GM21367 (cell line): ENCODE measurements around the gene FKTN.
A peak's percentile ranks its signal among the peaks of the same experiment; 100 is the strongest.

Source experiments
- ATAC-seq: cut with Tn5 transposase; IDR thresholded peaks from one replicate; pipeline ENCODE4 v1.9.1; 2021; ENCODE audit not compliant: unreplicated experiment

Gene FKTN

GRCh38 chr9:105632807-105633206, 74.9 kb downstream of the FKTN start:
- ATAC-seq, result no peak

- ATAC-seq, result no peak
Observed at GRCh38 chr9:105633411-105633810, 75.5 kb downstream of the FKTN start.

- no peak for ATAC-seq
Observed at GRCh38 chr9:105636331-105636730, 78.4 kb downstream of the FKTN start.

GRCh38 chr9:105637787-105638395, 80.0 kb downstream of the FKTN start:
- no peak for ATAC-seq

DNA sequence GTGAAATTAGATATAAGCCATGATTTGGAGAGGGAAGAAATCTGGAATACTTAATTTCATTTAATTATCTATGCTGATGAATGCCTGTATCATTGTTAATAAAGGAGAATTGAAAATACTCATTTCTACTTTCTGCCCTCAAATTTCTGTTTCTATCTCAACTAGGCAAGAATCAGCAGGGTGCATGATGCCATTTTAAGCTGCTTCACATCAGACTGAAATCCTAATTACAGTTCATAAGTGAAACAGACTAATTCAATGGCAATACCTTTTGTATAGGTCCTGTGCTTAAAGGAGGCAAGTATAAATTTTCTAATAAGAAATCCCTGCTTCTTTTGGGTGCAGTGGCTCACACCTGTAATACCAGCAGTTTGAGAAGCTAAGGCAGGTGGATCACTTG, 82.0 kb downstream of the FKTN start:
- no peak for ATAC-seq

GRCh38 chr9:105643795-105644194, 85.9 kb downstream of the FKTN start:
- ATAC-seq, result no peak

GRCh38 chr9:105646879-105647594, 89.1 kb downstream of the FKTN start:
- ATAC-seq, result no peak

GRCh38 chr9:105647595-105648349, 89.8 kb downstream of the FKTN start:
- no peak for ATAC-seq

- no peak for ATAC-seq
Observed at GRCh38 chr9:105651806-105652205, 93.9 kb downstream of the FKTN start.

GRCh38 chr9:105656131-105656921, 98.4 kb downstream of the FKTN start:
- ATAC-seq, result no peak

- ATAC-seq, result no peak
Observed at GRCh38 chr9:105658351-105658750, 100.4 kb downstream of the FKTN start.

DNA sequence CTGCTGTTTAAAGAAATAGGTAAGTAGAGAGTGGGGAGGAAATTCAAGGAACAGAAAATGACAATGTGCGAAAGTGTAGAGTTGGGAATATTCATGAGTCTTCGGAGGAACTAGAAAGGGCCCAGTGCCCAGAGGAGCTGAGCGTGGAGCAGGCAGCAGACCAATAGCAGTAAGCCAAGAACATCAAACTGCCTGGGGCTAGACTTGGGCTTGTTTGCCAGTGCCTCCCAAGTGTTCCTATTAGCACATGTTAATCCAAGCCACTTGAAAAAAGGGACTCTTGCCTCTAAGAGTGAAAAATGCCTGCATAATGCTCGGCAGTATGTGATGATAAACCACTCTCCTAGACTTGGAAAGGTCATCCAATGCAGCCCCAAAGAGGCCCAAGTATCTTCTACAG, 103.1 kb downstream of the FKTN start:
- no peak for ATAC-seq

DNA sequence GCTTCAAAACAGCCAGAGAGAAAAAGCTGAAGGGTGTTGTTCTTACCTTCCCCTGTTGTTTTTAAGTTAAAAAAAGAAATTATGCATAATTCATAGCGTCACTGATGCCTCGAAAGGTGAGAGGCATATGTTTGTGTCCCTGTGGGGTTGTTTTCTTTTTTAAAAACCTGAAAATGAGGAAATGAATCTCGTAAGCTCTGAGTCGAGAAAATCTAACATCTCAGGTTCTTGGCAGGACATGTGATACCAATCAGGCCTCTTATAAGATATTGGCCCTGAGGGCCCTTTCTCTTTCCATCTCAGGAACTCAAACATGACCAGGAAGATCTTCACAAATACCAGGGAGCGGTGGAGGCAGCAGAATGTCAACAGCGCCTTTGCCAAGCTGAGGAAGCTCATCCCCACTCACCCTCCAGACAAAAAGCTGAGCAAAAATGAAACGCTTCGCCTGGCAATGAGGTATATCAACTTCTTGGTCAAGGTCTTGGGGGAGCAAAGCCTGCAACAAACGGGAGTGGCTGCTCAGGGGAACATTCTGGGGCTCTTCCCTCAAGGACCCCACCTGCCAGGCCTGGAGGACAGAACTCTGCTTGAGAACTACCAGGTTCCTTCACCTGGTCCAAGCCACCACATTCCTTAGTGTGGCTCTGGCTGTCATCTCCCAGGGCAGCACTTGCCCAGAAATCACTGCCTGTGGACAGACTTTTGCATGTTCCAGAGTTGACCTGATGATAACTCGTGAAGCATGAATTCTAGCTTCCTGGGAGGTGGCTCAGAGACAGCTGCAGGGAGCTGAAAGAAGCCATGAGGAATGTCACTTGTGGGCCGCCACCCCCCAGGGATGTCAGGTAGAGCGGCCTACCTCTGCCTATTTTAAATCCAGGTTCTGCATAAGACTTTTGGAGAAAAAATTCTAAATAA, 104.5 kb downstream of the FKTN start, which contains the start of gene TAL2:
Gene TAL2 (plus strand): TSS at position 274 of the 921 bp plus-strand sequence. CDS start 40 bp downstream, at position 314.
- ATAC-seq, result peak; percentile 84

- ATAC-seq, result no peak
Observed at GRCh38 chr9:105663914-105664313, 106.0 kb downstream of the FKTN start.

- no peak for ATAC-seq
Observed at GRCh38 chr9:105667867-105668266, 109.9 kb downstream of the FKTN start.

DNA sequence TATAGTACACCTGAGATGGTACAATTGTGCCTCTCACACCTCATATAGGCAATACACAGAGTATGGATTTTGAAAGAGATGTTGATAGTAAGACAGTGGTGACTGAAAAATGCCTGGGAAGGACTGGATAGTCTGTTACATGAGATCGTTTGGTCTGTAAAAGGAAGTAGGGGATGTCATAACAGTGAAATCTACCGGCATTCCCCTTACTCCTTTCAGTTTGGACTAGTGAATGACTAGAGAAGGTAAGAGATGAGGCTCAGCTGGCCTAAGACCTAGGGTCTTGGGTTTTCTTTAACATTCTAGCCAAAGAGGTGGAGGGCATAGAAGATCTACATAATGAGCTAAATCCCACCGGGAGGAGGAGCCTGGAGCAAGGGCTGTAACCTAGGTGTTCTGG, 112.4 kb downstream of the FKTN start:
- ATAC-seq, result no peak

DNA sequence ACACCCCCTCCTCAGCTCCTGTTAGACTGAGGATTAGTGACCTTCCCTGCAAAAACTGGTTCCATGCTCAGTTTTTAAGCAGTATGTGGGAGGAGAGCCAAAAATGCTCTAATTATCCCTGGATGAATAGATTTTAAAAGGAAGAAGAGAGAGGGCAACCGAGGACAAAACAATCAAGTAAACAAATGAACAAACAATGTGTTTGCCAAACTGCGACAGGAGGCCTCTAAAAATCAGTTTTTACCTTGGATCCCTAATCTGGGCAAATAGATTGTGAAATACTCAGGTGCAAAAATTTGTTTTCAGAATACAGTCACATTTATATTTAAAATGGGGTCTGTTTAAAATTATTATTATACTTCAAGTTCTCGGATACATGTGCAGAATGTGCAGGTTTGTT, 112.8 kb downstream of the FKTN start:
- no peak for ATAC-seq

GRCh38 chr9:105672711-105673234, 114.8 kb downstream of the FKTN start:
- peak; percentile 68 for ATAC-seq

GRCh38 chr9:105673850-105674387, 116.0 kb downstream of the FKTN start:
- ATAC-seq, result no peak
